GM18909 (cell line): Measurements from ENCODE around the gene CIDEA.
A peak's percentile ranks its signal among the peaks of the same experiment; 100 is the strongest.

ENCODE experiments used
- ATAC-seq: cut with Tn5 transposase; IDR thresholded peaks from one replicate; pipeline ENCODE4 v1.9.1; 2021; ENCODE audit warnings: mild to moderate bottlenecking; ENCODE audit not compliant: unreplicated experiment, poor library complexity

The CIDEA gene

DNA sequence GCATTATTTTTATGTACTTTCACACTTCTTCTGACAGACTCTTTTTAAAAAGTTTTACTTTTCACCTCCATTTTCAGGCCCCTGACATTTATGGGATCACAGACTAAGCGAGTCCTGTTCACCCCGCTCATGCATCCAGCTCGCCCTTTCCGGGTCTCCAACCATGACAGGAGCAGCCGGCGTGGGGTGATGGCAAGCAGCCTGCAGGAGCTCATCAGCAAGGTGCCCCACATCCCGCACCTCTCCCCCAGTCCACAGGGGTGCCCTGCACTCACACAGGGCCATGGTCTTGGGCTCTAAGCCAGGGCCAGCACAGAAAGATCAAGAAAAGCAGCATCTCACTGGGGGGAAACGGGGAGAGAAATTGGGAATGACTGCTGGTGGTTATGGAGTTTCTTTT, 8.6 kb downstream of the CIDEA start:
- no peak for ATAC-seq

DNA sequence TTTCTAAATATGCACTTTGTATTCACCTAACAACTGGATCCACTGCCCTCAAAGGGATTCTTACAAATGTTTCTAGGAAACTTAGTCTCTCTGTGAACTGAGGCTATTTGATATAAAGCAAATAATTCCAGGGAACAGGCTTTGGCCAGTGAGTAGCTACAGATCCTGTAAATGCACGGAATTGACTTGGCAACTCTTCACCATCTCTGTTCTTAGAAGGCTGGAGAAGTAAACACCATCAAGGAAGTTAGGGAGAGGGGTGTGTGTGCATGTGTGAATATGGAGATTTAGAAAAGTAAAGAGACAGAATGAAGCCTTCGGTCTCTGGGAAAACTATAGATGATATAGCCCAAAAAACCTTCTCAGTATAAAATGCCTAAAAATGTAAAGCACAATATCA, 10.7 kb downstream of the CIDEA start:
- no peak for ATAC-seq

DNA sequence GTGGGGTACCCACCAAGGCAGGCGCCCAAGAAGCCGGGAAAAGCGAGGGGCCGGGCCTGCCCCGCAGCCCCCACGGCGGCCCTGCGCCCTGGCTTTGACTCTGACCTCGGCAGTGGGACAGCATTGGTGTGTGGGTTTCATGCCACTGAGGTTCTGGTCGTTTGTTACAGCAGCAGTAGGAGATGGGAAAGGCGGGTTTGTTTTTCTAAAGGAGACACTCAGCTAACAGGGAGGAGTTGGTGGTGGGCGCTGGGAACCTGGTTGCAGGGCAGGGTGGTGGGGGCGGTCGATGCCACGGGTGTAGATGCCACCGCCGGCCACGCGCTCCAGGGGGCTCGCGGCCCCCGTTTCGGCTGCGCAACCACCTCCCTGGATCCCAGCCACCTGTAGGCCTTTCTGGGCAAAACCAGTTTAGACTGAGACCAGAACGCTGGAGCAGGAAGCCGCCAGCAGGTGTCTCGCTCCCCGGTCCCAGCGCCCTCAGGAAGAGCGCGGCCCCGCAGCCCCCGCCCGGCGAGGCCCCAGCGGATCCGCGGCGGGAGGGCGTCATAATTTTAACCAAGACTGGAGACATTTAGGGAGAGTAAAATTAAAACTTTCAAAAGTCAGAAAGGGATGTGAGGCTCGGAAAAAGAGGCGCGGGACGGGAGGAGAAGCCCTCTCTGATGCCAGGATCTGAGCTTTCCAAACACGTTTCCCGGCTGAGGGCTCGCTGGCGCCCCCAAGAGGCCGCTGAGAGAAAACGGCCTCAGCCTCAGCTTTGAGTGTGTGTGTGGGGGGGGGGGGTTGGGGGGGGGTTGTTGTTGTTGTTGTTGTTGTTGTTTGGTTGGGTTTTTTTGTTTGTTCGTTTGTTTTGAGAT, 17.4 kb downstream of the CIDEA start:
- ATAC-seq, result peak; percentile 92

DNA sequence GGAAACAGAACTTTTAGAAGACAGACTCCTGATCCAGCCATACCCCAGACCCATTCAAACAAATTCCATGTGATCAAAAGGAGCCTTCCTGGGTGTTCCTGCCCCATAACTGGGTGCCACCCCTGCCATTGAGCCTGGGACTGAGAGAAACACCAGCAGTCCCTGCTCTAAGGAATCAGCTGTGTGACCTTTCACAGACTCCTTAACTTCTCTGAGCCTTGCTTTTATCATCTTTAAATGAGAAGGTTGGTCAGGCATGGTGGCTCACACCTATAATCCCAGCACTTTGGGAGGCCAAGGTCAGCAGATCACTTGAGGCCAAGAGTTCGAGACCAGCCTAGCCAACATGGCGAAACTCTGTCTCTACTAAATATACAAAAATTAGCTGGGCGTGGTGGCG, 20.6 kb downstream of the CIDEA start:
- ATAC-seq, result no peak

DNA sequence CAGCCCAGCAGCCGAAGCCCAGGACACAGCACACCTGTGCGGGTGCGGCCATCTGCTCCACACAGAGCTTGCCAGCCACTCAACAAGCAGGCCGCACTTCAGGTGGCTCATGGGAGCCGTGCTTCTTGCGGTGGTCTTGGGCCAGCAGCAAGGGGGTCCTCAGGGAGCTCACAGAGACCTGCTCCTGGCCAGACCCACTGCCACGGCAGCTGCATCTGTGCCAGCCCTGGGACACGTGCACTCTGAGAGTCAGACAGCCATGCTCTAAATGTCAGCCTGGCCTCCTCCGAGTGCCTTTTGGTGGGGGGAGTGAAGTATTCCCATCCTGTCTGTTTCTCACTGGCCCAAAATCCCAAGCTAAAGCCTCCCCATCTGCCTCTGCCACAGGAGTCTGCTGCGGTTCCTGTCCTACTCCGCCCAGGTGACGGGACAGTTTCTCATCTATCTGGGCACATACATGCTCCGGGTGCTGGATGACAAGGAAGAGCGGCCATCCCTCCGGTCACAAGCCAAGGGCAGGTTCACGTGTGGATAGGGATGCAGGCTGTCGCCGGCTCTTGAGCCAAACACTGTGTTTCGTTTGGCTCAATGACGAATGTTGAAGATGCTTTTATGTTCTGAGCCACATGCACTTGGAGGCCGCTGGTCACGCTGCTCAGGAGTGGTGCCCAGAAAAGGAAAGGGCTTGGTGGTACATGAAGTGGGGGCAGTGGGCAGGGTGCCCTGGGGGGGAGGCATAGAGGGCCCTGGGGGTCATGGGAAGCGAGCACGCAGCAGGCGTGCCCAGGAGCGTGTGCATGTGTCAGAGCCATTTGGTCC, 22.8 kb downstream of the CIDEA start:
- no peak for ATAC-seq

GRCh38 chr18:12278215-12278671, 24.1 kb downstream of the CIDEA start:
- no peak for ATAC-seq

- no peak for ATAC-seq
Measured at GRCh38 chr18:12278741-12279682, 24.9 kb downstream of the CIDEA start.

- no peak for ATAC-seq
Measured at GRCh38 chr18:12279781-12280531, 25.8 kb downstream of the CIDEA start.

DNA sequence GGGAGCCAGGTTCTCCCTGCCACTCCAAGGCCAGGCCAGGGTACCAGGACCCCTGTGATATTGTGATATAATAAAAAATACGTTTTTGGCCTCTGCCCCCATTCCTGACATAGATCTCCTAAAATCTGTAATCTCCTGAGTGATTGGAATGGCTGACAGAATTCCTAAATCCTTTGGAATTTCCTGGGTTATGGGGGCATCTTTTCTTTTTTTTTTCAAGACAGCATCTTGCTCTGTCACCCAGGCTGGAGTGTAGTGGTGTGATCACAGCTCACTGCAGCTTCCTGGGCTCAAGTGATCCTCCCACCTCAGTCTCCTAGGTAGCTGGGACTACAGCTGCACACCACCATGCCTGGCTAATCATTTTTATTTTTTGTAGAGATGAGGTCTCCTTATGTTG, 27.7 kb downstream of the CIDEA start:
- no peak for ATAC-seq

DNA sequence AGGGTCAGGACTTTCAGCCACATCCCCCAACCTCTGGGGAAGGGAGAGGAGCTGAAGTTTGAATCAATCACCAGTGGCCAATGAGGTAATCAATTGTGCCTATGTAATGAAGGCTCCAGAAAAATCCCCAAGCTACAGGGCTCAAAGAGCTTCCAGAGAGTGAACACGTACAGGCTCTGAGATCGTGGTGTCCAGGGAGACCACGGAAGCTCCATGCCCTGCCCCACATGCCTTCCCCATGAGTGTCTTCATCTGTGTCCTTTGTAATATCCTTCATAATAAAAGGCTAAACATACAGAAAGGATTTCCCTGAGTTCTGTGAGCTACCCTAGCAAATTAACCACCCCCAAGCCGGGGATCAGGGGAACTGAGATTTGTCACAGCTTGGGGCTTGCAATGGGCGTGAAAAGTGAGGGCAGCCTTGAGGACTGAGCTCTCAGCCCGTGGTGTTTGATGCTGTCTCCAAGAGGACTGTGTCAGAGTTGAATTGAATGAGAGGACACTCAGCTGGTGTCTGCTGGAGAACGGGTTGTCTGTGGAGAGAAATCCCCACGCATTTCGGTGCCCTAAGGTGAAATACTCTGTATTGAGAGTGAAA, 28.4 kb downstream of the CIDEA start:
- ATAC-seq, result no peak

DNA sequence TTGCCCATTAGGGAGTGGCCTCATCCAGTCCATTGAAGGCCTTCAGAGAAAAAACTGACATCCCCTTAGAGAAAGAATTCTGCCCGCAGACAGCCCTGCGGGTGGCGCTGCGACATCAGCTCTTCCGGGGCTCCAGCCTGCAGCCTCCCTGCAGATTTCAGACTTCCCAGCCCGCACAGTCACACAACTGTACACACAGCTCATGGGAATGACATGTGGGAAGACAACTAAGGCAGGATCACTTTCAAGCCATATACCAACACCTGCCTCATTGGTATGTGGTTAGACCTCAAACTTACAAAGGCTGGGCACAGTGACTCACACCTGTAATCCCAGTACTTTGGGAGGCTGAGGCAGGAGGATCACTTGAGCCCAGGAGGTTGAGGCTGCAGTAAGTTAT, 29.1 kb downstream of the CIDEA start:
- ATAC-seq, result no peak

DNA sequence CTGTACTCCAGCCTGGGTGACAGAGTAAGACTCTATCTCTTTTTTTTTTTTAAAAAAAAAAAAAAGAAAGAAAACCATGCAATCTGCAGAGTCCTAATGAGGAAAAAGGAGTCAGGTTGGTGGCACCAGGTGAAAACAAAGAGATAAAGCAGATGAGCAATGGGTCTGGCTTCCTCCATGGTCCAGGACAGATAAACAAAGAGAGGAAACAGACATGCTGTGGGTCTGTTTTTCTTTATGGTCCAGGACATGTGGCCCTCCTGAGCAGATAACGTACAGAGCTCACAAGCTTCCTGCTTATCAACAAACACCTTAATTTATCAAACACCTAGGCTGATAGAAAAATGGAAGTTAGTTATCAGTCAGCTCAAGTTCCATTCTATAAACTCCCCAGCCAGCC, 29.5 kb downstream of the CIDEA start:
- ATAC-seq, result no peak

- ATAC-seq, result no peak
Measured at GRCh38 chr18:12287131-12287681, 33.0 kb downstream of the CIDEA start.

- no peak for ATAC-seq
Measured at GRCh38 chr18:12287684-12288402, 33.7 kb downstream of the CIDEA start.

DNA sequence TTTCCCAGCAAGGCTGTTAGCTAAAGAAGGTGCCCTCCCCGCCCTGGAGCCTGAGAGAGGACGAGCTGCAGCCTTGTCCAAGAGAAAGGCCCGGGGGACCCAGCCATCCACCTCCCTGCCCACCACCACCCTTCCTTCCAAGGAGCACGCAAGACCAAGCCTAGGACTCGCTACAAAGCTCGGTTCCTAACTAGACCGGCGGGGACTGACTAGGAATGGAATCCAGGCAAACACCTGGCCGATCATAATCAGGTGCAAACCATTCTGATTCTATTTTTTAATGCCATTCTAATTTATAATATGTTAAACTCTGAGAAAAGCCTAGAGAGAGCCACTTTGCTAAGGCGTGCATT, 34.2 kb downstream of the CIDEA start:
- no peak for ATAC-seq

DNA sequence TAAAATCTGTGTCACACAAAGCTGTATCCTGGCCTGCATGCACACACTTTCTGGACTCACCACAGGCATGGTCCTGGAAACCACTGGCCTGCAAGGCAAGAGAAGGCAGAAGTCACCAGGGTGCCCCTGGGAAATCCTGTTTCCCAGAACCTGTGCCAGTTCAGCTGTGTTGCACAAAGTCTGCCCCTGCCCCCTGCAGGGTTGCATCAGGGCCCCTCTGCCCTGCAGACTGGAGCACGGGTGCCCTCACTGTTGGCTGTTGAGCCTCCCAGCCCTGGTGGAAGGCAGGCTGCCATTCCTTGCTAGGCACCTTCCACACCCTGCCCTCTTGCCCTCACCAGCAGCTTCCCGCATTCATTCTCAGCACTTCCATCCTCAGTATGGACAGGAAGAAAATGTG, 35.9 kb downstream of the CIDEA start:
- no peak for ATAC-seq

DNA sequence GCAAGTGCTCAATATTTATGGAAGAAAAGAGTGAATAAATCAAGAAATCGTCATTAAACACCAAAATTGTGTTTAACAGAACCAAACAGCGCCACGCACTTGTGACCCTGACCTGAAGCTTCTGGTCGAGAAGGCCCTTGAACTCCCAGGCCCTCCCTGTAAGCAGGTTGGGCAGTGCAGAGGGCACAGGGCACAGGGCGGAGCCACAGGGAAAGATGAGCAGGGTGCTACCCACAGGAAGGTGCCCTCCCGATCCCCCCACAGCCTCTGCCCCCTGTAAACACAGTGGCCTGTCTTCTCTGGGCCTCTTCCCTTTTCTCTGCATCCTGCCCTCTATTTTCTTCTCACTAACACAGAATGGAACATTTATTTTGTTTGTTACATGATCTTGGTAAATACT, 37.0 kb downstream of the CIDEA start:
- no peak for ATAC-seq

DNA sequence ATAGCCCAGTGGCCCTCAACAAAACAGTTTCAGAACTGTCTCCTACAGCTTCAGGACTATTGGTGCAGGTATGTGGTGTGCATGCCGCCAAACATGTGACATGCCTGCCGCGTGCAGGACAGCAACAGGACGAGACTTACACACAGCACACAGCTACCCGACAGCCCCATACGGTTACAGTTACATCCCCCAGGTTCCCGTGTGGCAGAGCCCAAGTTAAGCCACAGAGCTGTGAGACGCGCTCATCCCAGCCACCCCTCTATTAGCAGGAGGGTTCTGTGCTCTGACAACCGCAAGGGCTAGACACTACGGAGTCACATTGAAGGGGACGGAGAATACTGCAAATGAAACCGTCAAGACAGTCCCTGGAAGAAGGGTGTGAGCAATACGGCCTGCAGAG, 37.5 kb downstream of the CIDEA start:
- no peak for ATAC-seq

GRCh38 chr18:12293831-12294230, 39.7 kb downstream of the CIDEA start:
- ATAC-seq, result no peak
